NB4 (cell line): ENCODE measurements around the gene WTIP.
"Not testable (repeated sequence)": the region's sequence is repeated elsewhere in the genome, so short reads cannot be mapped to it uniquely, and the experiment has no call there.

Experiments used
- DNase-seq: peaks from one replicate; pipeline ENCODE4 v3.0.0; 2010; ENCODE audit warnings: low read depth
- H3K4me3 ChIP-seq: one replicate; pipeline ENCODE4 v1.5.1; 2011; ENCODE audit warnings: mild to moderate bottlenecking, low read depth, low read length, moderate library complexity
- MYC ChIP-seq: IDR thresholded peaks from 2 replicates; pipeline ENCODE4 v1.6.1; 2011; ENCODE audit warnings: low read depth, low read length
- POLR2A ChIP-seq: IDR thresholded peaks from 2 replicates; pipeline ENCODE4 v1.6.1; 2011; ENCODE audit warnings: mild to moderate bottlenecking; ENCODE audit not compliant: insufficient read length; ENCODE audit errors: extremely low read depth
- TF ChIP-seq, protein P1 (sequence below): IDR thresholded peaks from 2 replicates; pipeline ENCODE4 v1.6.1; 2011; ENCODE audit warnings: low read depth, low read length
- TF ChIP-seq, protein P2 (sequence below): IDR thresholded peaks from one replicate; pipeline ENCODE4 v1.5.1; 2012; ENCODE audit warnings: low read depth, low read length

Gene WTIP

DNA sequence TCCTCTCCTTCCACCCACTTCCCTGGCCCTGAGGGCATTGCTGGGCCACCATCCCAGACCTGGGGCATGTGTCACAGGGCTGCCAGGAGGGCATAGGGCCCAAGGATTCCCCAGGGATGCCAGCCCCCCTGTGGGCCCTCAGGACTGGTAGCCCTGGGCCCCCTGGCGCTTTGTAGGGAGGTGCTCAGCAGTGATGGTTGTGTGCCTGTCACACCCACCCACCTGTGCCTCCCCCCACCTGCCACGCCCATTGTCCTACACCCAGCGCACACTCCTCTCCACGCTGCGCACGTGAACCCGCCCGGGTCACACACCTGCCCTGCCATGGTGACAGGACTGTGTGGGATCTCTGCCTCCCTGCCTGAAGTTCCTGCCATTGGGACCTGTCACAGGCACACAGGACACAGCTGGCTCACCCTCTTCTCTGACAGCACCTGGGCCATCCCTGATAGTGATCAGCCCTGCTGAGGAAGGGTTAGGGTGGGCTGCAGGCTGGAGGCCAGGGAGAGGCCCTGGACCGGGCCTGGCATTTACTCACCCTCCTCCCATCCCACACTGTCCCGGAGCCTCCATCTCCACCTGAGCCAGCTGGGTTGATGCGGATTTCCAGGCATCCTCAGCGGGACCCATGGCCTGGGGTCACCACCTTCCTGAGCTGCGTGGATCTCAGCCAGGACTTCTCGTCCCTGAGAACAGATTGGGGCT, 23.9 kb downstream of the WTIP start:
- no peak for DNase-seq
- H3K4me3 ChIP-seq: no peak overlapping the region
- TF ChIP-seq MYC (no peak), POLR2A (no peak)
- TF ChIP-seq, protein P1, sequence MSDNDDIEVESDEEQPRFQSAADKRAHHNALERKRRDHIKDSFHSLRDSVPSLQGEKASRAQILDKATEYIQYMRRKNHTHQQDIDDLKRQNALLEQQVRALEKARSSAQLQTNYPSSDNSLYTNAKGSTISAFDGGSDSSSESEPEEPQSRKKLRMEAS: no peak
- TF ChIP-seq, protein P2, sequence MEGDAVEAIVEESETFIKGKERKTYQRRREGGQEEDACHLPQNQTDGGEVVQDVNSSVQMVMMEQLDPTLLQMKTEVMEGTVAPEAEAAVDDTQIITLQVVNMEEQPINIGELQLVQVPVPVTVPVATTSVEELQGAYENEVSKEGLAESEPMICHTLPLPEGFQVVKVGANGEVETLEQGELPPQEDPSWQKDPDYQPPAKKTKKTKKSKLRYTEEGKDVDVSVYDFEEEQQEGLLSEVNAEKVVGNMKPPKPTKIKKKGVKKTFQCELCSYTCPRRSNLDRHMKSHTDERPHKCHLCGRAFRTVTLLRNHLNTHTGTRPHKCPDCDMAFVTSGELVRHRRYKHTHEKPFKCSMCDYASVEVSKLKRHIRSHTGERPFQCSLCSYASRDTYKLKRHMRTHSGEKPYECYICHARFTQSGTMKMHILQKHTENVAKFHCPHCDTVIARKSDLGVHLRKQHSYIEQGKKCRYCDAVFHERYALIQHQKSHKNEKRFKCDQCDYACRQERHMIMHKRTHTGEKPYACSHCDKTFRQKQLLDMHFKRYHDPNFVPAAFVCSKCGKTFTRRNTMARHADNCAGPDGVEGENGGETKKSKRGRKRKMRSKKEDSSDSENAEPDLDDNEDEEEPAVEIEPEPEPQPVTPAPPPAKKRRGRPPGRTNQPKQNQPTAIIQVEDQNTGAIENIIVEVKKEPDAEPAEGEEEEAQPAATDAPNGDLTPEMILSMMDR: no peak

DNA sequence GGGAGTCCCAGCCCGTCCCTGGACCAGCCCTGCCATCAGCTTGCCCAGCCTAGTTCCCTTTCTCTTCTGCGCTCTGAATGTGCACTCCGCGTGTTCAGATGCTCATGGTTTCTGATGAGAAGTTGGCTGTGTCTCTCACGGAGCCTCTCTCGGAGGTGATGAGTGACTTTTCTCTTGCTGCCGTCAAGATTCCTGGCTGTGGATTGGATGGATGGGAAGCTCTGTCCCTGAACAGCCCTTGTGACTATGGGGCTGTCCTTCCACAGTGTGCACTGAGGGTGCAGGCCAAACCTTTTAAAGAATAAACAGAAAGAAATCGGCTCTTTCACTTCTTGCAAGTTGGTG, 24.4 kb downstream of the WTIP start:
- TF ChIP-seq MYC: no peak
- TF ChIP-seq POLR2A: no peak
- TF ChIP-seq, protein P2: no peak
- TF ChIP-seq, protein P1: no peak
- no peak for DNase-seq
- no peak overlapping the region for H3K4me3 ChIP-seq

DNA sequence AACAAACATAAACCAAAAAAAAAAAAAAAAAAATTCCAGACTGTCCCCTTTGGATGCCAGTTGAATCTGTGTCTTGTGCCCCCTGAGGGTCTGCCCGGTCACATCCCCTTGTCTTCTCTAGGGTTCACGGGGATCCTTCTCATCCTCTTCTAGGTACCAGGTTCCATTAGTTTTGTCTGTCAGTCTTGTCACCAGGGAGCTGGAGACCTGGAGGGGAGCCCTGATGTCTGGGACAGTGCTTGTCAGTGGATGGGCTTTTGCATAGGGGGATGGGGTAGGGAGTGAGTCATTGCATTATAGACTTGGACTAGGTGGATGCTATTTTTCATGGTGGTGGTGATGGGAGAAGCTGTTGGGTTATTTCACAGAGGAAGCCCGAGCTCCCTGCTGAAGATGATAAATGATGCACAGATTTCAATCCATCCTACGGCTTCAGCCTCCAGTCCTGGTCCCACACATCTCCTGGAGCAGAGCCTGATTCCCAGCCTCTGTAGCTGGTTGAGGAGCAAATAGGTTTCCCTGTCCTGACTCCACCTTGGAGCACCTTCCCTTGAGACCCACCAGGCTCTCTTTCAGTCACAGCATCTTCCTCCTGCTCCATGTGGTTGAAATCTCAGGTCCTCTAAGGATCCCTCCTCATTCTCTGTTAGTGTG, 26.0 kb downstream of the WTIP start:
- TF ChIP-seq, protein P2: no peak
- TF ChIP-seq, protein P1: no peak
- no peak for TF ChIP-seq MYC
- no peak for TF ChIP-seq POLR2A
- DNase-seq: no peak

DNA sequence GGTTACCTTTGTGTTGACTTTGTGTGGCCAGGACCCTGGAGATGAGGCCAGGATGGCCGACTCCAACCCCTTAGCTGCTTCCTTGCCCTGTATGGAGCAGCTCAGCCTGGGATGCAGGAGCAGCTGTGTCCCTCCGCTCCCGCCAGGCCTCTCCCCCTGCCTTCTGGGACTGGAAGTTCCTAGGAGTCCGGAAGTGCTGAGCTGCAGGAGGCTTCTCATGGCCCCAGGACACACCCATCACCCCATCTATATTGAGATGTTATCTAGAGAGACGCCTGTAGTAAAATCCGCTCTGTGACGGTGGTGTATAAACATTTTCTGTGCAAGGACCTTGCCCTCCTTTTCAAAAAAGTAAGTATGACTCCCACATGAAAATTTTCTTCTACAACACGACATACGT, 27.0 kb downstream of the WTIP start:
- DNase-seq: no peak
- TF ChIP-seq POLR2A: no peak
- TF ChIP-seq, protein P1: no peak
- TF ChIP-seq, protein P2: no peak
- no peak for TF ChIP-seq MYC
- no peak overlapping the region for H3K4me3 ChIP-seq

More for the DNA sequence above, 26.0 kb downstream of the WTIP start:
- H3K4me3 ChIP-seq: no peak overlapping the region

DNA sequence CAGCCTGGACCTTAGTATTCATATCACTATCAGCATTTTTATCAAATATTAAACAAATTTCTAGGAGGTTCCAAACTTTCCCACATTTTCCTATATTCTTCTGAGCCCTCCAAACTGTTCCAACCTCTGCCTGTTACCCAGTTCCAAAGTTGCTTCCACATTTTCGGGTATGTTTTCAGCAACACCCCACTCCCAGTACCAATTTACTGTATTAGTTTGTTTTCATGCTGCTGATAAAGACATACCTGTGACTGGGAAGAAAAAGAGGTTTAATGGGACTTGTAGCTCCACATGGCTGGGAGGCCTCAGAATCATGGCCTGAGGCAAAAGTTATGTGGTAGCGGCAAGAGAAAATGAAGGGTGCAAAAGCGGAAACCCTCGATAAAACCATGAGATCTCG, 29.3 kb downstream of the WTIP start:
- H3K4me3 ChIP-seq, DNase-seq: not testable (repeated sequence)

DNA sequence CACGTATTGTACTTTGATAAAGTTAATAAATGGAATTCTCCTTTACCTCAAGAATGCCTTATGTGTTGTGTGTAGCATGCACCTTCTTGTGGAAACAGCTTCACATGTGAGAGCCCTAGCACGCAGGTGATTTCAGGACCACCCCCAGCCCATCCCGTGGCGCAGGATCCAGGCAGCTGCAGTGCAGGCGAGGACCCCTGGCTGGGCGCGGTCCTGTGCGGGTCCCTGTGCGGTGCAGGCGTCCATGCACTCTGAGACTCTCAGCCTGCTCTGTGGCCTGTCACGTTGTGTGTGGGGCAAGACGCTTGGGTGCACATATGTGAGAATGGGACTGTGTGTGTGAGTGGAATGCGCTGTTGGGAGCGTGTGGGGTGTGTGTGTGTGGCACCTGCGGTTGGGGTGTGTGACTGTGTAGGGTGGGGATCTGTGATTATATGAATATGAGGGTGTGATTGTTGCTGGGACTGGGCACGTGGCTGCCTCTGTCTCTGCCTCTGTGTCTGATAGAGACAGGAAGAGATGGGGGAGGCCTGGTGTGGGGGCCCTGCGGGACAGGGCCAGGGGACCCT, 30.8 kb downstream of the WTIP start:
- H3K4me3 ChIP-seq: no peak overlapping the region
- no peak for TF ChIP-seq POLR2A
- TF ChIP-seq, protein P1: no peak
- no peak for TF ChIP-seq MYC
- TF ChIP-seq, protein P2: no peak
- no peak for DNase-seq
